GM18858 (cell line): ENCODE data around the gene IGF2.

Experiments used
- ATAC-seq: cut with Tn5 transposase; IDR thresholded peaks from one replicate; pipeline ENCODE4 v1.9.1; 2021; ENCODE audit not compliant: unreplicated experiment

Gene IGF2

DNA sequence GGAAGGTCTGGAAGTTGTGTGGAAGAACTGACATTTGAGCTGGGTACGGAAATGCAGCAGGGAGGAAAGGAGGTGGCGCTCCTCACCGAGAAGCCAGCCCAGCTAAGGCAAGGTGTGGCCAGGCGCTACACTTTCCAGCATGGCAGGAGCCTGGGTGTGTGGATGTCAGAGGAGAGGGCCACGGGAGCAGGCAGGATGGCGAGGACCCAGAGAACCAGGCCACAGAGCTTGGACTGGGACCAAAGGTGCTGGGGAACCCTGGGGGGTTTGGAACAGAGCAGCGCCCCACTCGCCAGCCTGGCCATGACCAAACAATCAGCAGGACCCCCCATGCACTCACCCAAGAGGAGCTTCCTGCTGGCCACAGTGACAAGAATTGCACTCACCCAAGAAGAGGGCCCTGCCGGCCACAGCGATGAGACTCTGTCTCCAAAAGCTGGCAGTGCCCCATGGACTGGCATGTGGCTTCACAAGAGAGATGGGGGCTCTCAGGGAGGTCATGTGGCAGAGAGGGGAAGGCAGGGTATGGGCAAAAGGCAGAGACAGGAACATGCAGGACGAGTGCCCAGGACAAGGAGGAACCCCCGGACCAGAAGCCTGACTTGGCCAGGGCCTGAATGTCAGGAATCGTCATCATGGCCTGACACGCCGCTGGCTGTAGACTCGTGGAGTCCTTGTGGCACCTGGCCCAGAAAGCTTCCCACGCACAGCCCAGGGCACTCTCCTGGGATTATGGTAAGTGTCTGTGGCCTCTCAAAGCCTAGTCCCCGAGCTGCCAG is 45.4 kb downstream of the IGF2 start:
- no peak for ATAC-seq

DNA sequence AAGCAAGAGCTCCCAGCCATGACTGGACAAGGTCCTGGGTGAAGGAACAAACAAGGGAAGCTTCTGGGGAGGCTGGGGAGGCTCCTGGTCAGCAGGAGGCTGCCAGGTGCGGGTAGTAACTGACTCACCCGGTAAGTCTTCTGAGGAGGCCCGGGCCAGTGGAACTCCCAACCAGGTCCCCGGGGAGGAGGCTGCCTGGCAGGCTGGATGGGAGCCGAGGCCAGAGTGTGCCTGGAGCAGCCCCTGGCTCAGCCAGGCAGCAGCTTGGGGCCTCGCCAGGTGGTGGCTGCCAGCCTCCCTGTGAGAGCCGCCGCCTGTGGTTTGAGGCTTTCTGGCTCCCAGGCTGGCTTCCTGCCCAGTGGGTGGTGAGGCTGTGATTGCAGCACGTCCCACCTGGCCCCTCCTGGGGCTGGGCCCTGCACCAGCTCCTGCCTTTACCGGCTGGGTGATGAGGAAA is 46.2 kb downstream of the IGF2 start:
- ATAC-seq = no peak

DNA sequence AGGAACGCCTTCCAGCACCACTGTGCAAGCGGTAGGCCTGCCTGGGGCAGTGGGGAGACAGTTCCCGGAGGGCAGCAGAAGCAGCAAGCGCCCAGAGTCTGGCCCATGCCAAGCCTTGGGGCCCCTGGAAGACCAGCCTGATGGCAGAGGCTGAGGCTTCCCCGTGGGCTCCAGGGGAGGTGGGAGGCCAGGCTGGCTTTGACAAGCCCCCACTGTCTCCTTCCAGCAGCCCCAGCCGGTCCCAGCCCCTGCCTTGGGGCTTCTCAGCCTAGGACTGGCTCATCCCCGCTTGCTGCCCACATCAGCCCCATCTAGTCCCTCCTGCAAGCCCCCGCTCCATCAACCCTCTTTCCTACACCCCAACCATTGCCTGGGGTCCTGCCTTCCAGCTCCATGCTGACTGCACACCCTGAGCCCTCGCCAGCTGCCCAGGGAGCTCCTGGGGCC is 46.7 kb downstream of the IGF2 start:
- ATAC-seq = no peak

DNA sequence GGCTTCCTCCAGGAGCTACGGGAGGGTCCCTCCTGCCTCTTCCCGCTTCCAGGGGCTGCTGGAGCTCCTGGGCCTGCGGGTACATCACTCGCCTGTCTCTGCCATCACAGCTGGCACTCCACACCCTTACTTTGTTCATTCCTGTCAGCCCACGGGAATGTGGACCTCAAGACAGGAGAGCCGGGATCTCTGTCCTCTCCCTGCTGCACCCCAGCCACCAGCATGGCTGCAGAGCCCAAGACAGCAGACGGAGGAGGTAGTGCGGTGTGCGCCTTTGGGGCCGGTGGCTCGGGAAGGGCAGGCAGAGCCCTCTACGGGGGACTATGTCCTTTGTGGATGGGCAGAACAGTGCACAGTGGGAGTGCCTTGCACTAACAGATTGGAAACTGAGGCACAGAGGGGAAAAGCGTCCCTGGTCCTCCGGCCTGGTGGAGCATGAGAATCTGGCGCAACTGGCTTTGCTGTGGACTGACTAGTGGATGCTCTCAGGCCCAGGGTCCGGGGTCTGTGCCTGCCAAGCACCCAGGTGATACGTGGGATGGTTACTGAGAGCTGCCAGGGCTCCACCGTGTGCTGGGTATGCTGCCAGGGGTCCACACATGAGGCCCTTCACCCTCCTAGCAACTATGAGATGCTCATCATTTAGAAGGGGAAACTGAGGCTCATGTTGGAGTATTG is 47.3 kb downstream of the IGF2 start:
- no peak for ATAC-seq

- ATAC-seq = no peak
Observed at GRCh38 chr11:2091112-2091746, 48.0 kb downstream of the IGF2 start.

DNA sequence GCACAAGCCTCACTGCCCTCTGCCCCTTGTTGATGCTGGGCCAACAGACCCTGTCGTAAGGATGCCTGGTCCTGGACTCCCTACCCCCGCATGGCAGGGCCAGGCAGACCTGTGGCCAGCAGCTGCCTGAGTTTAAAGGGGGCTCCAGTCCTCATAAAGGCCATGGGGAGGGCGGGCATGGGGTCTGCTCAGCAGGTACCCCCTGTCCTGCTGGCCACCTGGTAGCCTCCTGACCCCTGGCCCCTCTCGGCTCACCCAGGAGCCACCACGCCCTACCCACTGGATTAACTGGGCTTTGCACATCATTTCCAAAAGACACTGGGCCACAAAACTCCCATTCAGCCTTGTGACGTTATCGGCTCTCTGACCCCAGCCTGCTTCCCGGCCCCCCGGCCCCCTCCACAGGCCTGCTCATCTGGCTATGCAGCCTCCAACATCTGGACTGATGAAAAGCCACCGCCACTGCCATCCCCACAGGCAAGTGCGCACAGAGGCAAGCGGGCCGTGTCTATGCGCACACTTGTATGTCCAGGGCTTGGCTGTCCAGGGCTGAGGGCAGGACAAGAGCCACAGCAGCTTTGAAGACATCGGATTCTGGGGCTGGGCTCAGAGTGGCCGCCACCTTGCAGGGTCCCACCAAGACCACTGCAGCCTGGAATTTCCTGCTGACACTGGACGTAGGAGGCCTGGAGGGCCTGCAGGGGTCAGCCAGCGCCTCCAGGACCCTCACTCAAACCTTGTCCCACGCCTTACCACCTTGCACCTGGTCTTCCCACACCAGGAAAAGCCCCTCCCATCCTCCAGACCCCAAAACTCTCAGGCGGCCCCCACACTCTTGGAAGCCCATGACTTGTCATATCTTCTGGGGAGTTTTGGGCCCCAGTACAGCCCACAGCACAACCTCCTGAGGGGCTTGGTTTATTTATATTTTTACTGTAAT is 48.7 kb downstream of the IGF2 start:
- no peak for ATAC-seq

GRCh38 chr11:2089536-2090165 is 49.5 kb downstream of the IGF2 start:
- ATAC-seq = no peak

DNA sequence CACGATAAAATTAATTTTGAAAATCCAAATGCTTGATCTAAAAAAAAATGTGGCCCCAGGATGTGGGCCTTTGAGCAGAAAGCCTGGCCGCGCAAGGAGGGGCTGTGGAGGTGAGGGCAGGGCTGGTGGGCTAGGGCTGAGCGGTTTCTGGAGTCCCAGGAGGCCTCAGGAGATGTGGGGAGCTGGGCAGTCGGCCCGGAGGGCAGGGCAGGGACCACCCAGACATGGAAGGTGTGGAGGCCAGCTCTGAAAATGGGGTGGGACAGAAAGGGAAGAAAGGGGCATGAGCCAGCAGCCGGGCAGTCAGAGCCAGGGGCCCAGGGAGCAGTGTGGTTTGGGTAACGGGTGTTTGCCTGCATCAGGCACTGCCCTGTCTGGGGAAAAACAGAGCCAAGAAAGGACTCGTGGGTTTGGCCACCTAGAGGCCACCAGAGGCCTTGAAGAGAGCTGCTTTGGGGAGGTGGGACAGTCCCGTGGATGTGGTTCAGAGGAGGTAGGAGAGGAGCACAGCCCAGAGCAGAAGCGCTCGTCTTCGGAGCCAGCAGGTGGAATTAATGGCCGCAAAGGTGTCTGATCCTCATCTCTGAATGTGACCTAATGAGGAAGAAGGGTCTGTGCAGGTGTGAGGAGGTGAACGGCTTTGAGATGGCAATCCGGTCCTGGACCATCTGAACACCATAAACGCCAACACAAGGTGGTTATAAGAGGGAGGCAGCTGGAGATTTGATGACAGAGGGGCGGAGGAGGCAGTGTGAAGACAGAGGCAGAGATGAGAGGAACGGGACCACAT is 50.2 kb downstream of the IGF2 start:
- ATAC-seq = no peak

- no peak for ATAC-seq
Observed at GRCh38 chr11:2088284-2088683, 50.9 kb downstream of the IGF2 start.

DNA sequence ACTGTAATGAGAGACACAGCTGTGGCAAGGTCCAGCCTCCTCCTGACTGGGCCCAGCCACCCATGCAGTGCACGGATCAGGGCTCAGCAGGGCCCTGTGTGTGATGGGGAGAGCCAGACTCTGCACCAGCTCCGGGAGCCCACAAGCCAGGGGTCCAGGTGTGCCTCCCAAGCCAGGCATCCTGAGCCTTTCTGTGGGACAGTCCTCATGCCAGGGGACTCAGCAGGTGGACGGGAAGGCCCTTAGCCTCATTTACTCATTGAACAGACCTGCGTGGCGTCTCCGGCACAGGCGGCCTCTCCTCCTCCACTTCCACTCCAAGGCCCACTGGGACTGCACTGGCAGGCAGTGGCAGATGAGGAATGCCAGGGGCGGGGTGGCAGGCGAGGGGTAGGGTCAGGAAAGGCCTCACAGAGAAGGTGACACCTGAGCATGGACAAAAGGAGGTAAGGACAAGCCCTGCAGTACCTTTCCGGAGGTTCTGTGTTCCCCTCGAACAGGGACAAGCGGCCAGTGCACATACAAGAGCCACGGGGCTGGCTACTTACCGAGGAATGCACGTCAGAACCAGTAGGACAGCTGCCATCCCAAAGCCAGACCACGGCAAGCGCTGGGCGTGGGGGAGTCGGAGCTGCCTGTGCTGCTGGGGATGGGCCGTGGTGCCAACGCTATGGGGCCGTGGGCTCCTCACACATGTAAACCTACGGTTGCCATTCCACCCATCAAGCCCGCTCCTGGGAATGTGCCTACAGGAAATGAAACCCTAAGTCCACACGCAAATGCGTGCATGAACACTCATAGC is 52.7 kb downstream of the IGF2 start:
- no peak for ATAC-seq

DNA sequence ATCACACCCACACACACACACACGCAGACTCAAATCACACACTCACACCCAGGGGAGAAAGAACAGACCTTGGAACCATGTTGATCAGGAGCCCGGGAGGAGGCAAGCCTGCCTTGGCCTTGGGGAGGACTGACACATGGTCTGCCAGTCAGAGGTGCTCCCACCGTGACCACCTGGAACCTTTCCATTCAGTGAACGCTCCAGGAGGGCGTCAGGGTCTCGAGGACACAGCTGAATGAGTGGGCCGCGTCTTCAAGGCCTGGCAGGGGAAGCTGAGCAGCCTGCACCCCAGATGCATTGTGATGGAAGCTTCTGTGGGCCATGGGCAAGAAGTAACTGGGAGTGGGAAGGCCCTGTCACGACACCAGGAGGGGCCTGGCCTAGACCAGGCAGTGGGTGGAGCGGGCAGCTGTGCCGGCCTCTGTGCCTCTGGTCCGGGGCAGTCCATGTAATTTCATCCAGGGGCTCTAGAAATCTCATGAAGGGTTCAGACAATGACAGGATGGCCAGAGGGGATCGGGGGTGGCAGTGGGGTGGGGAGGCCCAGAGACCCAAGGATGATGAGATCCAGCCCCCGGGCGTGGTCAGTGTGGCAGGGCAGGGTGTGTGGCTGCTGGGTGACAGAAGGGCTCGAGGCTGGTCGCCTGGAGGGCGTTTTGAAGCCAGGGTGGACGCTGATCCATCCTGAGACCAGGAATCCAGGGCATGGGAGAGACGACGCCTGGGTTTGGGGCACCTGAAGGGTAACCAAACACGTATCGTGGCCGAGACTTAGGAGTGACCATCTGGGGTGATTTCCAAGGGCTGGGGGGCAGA is 53.7 kb downstream of the IGF2 start:
- no peak for ATAC-seq

DNA sequence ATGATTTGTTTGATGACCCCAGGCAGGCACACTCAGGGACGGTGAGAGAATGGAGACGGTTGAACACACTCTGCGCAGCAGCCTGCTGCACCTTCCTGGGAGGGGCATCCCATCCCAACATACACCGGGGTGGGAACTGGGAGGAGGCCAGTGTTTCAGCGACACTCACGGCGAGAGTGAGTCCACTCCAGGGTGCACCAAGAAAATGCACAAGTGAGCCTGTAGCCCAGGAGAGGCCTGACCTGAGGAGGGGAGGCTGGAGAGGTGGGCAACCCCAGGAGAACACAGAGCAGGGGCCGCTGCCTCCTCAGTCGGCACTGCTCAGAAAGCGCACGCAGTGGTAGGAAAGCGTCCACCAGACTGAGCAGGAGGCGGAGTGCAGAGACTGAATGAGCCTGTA is 54.5 kb downstream of the IGF2 start:
- no peak for ATAC-seq
